ENCODE measurements around the gene AKAP8.

DNA sequence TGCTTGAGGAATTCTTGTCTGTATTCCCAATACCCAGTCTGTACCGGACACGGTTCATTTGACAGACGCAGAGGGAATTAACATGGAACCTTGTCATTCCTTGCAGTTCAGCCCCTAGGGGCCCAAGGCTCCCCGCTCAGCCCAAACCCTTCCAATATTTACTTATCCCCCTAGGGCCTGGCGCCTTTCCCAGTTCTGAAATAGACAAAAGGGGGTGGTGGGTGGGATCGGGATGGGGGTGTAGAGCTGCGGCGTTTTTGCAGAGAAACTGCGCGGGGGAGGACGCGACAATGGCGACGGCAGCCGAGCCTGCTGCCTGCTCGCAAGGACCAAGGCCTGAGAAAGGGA lies 38.6 kb upstream of the AKAP8 start:
- TF ChIP-seq, protein P1, sequence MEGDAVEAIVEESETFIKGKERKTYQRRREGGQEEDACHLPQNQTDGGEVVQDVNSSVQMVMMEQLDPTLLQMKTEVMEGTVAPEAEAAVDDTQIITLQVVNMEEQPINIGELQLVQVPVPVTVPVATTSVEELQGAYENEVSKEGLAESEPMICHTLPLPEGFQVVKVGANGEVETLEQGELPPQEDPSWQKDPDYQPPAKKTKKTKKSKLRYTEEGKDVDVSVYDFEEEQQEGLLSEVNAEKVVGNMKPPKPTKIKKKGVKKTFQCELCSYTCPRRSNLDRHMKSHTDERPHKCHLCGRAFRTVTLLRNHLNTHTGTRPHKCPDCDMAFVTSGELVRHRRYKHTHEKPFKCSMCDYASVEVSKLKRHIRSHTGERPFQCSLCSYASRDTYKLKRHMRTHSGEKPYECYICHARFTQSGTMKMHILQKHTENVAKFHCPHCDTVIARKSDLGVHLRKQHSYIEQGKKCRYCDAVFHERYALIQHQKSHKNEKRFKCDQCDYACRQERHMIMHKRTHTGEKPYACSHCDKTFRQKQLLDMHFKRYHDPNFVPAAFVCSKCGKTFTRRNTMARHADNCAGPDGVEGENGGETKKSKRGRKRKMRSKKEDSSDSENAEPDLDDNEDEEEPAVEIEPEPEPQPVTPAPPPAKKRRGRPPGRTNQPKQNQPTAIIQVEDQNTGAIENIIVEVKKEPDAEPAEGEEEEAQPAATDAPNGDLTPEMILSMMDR (IDR thresholded peaks at IDR 0.05): no peak
- TF ChIP-seq POLR2A (IDR thresholded peaks at IDR 0.05): no peak

All from thyroid gland (tissue), 4 donors.